Subcutaneous abdominal adipose tissue (tissue), 5 donors: ENCODE results near the gene BLACAT1.

ENCODE experiments used
- H3K27ac ChIP-seq: one replicate; pipeline ENCODE4 v1.7.0; 2013; ENCODE audit warnings: low read depth, mild to moderate bottlenecking, inconsistent platforms, low read length, moderate library complexity
- H3K27me3 ChIP-seq, 5 donors: one replicate each; pipeline ENCODE4 v1.7.0; 2013; ENCODE audit warnings: low read length in 5 of 5, inconsistent platforms in 1 of 5; ENCODE audit not compliant: control insufficient read depth in 5 of 5, insufficient read depth in 4 of 5
- H3K36me3 ChIP-seq, 5 donors: one replicate each; pipeline ENCODE4 v1.7.0; 2013; ENCODE audit warnings: low read length in 5 of 5; ENCODE audit not compliant: control insufficient read depth in 5 of 5, insufficient read depth in 5 of 5
- H3K4me1 ChIP-seq, 5 donors: one replicate each; pipeline ENCODE4 v1.7.0; 2013; ENCODE audit warnings: low read length in 5 of 5, mild to moderate bottlenecking in 3 of 5, moderate library complexity in 1 of 5; ENCODE audit not compliant: control insufficient read depth in 5 of 5, insufficient read depth in 5 of 5
- H3K4me3 ChIP-seq, 5 donors: one replicate each; pipeline ENCODE4 v1.7.0; 2013; ENCODE audit warnings: low read length in 5 of 5, low read depth in 1 of 5
- H3K9ac ChIP-seq, 5 donors: one replicate each; pipeline ENCODE4 v1.7.0; 2013; ENCODE audit warnings: low read length in 5 of 5, mild to moderate bottlenecking in 4 of 5, moderate library complexity in 3 of 5
- H3K9me3 ChIP-seq, 5 donors: one replicate each; pipeline ENCODE4 v1.7.0; 2013; ENCODE audit warnings: low read length in 5 of 5; ENCODE audit not compliant: control insufficient read depth in 5 of 5
- donor health status: healthy.
- donor health status: healthy.
- donor health status: healthy.
- donor health status: healthy.
- donor health status: healthy.

BLACAT1 gene

DNA sequence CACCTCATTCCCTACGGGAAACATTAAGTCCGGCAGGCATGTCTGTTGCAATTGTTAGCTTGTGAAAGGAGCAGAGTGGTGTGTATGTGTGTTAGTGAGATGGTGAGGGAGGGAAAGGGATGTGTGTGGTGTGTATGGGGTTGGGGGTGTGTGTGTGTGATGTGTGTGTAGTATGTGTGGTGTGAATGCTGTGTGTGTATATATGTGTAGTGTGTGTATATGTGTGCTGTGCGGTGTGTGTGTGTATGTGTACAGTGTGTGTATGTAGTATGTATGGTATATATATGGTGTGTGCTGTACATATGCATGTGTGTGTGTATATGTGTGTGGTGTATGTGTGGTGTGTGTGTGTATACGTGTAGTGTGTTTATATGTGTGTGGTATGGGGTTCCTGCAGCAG lies 20.8 kb upstream of the BLACAT1 start:
- Histone ChIP-seq H3K36me3 (no peaks in the 10 kb centered on the region), H3K9me3 (peaks cover 4 to 16% (median 12%) of the 10 kb centered on the region in 5 donors), H3K4me3 (no peak overlapping the region), H3K9ac (no peak overlapping the region), H3K27ac (no peak overlapping the region), H3K27me3 (peaks cover 17 to 43% (median 30%) of the 10 kb centered on the region in 5 donors), H3K4me1 (no peaks in the 10 kb centered on the region)

DNA sequence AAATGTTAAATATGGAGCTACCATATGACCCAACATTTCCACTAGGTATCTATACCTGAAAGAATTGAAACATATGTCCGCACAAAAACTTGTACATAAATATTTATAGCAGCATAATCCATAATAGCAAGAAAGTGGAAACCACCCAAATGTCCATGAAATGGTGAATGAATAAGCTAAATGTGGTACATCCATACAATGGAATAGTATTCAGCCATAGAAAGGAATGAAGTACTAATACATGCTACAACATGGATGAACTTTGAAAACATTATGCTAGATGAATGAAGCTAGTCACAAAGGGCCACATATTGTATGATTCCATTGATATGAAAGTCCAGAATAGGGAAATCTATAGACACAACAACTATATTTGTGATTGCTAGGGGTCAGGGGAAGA lies 20.0 kb upstream of the BLACAT1 start:
- peaks cover 11 to 42% (median 23%) of the 10 kb centered on the region in 5 donors for H3K27me3 ChIP-seq
- no peak overlapping the region for H3K4me3 ChIP-seq

DNA sequence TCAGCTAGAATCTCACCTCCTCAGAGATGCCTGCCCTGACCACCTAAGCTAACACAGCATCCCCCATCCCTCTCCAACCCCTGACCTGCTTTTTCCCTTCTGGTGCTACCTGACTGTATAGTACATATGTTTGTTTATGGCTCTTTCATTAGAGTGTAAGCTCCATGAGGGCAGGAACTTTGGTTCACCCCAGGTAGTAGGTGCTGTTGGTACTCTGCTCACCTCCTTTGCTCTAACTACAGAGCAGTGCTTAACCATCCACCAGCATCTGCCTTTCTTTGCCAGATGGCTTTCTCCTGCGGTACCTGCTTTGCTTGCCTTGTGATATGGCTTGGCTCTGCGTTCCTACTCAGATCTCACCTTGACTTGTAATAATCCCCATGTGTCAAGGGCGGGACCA lies 18.7 kb upstream of the BLACAT1 start:
- Histone ChIP-seq H3K36me3 (no peaks in the 10 kb centered on the region), H3K4me3 (no peak overlapping the region), H3K9me3 (peaks cover 4 to 16% (median 12%) of the 10 kb centered on the region in 5 donors), H3K27me3 (peaks cover 5 to 35% (median 18%) of the 10 kb centered on the region in 5 donors), H3K27ac (no peak overlapping the region), H3K9ac (no peak overlapping the region), H3K4me1 (no peaks in the 10 kb centered on the region)

More for the DNA sequence above, 20.0 kb upstream of the BLACAT1 start:
- Histone ChIP-seq H3K9ac (no peak overlapping the region), H3K4me1 (no peaks in the 10 kb centered on the region), H3K27ac (no peak overlapping the region), H3K9me3 (peaks cover 4 to 16% (median 12%) of the 10 kb centered on the region in 5 donors), H3K36me3 (no peaks in the 10 kb centered on the region)

DNA sequence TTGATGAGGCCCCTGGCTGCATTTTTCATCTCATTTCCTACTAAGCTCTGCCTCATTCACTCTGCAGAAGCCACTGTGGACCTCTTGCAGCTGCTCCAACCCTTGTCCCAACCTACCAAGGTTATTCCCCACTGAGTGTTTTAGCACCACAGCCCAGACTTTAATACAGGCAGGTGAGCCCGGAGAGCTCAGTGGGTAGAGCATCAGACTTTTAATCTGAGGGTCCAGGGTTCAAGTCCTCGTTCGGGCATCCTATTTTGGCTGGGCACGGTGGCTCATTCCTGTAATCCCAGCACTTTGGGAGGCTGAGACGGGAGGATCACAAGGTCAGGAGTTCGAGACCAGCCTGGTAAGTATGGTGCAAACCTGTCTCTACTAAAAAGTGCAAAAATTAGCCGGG lies 18.1 kb upstream of the BLACAT1 start:
- no peaks in the 10 kb centered on the region for H3K4me1 ChIP-seq
- H3K27ac ChIP-seq: no peak overlapping the region
- H3K9ac ChIP-seq: no peak overlapping the region
- H3K4me3 ChIP-seq: no peak overlapping the region
- H3K27me3 ChIP-seq: peaks cover 11 to 41% (median 24%) of the 10 kb centered on the region in 5 donors
- no peaks in the 10 kb centered on the region for H3K36me3 ChIP-seq
- peaks cover 4 to 16% (median 12%) of the 10 kb centered on the region in 5 donors for H3K9me3 ChIP-seq

DNA sequence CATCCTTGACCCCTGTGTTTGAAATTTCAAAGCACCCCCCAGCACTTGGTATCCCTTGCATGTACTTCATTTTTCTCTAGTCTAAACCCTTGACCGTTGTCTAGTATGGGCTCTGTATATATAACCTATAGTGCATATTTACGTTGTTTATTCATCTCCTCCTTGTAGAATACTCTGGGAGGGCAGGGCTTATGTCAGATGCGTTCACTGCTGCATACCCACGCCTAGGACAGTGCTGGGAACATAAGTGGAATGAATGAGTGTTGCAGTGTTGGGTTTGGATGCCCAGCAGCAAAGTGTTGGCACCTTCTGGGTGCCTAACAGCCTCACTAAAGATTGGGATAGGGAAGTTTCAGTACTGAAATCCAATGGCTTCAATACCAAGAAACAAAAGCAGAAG lies 17.6 kb upstream of the BLACAT1 start:
- Histone ChIP-seq H3K36me3 (no peaks in the 10 kb centered on the region), H3K4me3 (no peak overlapping the region), H3K9ac (no peak overlapping the region), H3K9me3 (peaks cover 4 to 16% (median 12%) of the 10 kb centered on the region in 5 donors), H3K27me3 (peaks cover 13 to 42% (median 27%) of the 10 kb centered on the region in 5 donors), H3K27ac (no peak overlapping the region), H3K4me1 (no peaks in the 10 kb centered on the region)

DNA sequence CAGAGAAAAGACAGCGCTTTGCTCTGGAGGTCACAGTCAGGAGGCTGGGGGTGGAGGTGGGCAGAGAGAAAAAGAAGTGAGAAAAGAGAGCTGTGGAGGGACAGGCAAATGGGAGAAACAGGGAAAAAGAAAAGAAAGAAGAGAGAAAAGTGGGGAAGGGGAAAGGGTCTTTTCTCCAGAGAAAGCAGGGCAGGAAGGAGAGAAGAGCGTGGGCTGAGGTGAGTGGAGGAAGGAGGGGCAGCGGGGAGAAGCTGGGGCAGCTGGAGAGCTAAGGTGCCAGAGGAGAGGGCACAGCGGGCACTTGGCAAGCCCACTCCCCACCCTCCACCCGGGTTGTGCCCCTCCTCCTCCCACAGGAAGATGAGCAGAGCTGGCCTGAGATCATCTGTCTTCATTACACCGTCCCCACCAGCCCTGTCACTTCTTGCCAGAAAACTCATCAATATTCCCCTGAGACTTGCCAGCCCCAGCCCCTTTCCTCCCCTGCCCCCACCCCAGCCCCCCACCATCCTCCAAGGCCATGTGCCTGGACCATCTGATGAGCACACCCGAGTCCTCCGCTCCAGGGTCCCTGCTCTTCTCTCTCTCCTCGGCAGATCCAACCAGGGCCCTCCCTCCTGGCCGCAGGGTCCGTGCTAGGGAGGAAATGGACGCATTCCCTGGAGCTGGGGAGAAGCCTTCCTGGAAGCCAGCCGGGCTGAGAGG lies 17.0 kb upstream of the BLACAT1 start:
- Histone ChIP-seq H3K36me3 (no peaks in the 10 kb centered on the region), H3K4me3 (no peak overlapping the region), H3K9ac (no peak overlapping the region), H3K27me3 (peaks cover 13 to 39% (median 27%) of the 10 kb centered on the region in 5 donors), H3K4me1 (no peaks in the 10 kb centered on the region), H3K27ac (no peak overlapping the region), H3K9me3 (peaks cover 4 to 16% (median 12%) of the 10 kb centered on the region in 5 donors)

DNA sequence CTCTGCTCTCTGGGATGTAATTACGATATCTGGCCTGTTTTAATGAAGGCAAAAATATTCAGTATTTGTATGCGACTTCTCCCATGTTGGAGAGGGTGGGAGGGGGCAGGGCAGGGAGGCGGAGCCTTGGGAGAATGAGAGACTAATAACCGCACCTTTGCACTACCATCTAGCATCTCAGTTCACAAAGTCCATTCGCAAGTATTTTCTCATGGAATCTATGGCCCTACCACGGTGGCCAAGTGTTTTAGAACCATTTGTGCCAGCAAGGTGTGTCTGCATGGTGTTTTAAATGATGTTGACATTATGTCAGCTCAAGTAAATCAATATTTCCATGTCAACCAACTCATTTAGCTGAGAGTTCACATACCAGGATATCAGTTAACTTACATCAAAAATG lies 14.3 kb upstream of the BLACAT1 start:
- Histone ChIP-seq H3K27me3 (peaks cover 8 to 30% (median 22%) of the 10 kb centered on the region in 5 donors), H3K9ac (no peak overlapping the region), H3K4me3 (no peak overlapping the region), H3K27ac (no peak overlapping the region), H3K4me1 (peaks cover 2 to 12% (median 8%) of the 10 kb centered on the region in 5 donors), H3K36me3 (no peaks in the 10 kb centered on the region), H3K9me3 (peaks cover 0 to 8% (median 5%) of the 10 kb centered on the region in 5 donors)

DNA sequence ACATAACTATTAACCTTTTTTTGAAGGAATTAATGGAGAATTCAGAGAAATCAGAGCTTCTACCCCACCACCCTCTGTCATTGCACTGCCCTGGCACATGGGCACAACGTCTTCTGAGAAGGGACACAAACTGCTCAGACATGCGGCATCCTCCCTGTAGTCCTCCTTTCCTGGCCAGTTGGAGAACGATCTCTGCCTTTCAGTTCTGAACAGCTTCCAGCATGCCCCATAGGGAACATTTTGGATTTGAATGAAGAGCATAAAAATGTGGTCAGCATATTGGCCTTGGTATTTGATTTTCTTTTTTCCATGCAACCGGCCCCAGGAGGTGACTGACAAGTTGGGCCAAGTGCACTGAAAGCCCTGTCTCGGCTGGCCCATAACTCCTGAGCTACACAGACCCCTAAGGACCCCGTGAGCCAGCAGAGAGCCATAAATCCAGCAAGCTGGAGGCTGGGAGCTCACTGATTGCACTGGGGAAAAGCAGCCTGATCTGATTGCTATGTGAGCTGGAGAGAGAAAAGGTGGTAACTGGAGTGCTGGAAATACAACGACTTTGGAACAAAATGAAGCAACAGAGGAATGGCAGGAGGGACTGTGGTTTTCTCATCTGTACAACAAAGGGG lies 10.9 kb upstream of the BLACAT1 start:
- Histone ChIP-seq H3K27ac (no peak overlapping the region), H3K4me3 (no peak overlapping the region), H3K36me3 (no peaks in the 10 kb centered on the region), H3K27me3 (peaks cover 9 to 21% (median 13%) of the 10 kb centered on the region in 5 donors), H3K4me1 (peaks cover 2 to 12% (median 8%) of the 10 kb centered on the region in 5 donors), H3K9me3 (no peaks in the 10 kb centered on the region), H3K9ac (no peak overlapping the region)

DNA sequence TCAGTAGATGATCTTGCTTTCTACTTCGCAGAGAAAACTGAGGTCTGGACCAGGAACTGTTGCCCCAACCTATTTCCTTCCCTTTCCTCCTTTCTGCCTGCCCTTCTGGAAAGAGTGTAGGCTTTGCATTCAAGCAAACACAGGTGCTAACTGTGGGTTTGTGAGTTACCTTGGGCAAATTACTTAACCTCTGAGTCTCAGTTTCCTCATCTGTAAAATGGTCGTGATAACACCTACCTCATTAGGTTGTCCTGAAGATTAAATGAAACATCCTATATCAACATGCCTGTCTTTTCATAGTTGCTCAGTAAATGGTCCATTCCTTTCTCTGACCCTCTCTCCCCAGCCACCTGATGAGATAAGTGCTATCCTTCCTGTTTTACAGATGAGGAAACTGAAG lies 9.5 kb upstream of the BLACAT1 start:
- H3K4me1 ChIP-seq: peaks cover 2 to 12% (median 8%) of the 10 kb centered on the region in 5 donors
- H3K9me3 ChIP-seq: no peaks in the 10 kb centered on the region
- no peak overlapping the region for H3K9ac ChIP-seq
- H3K27me3 ChIP-seq: peaks cover 10 to 24% (median 17%) of the 10 kb centered on the region in 5 donors
- H3K27ac ChIP-seq: no peak overlapping the region
- H3K4me3 ChIP-seq: no peak overlapping the region
- H3K36me3 ChIP-seq: no peaks in the 10 kb centered on the region
